GM12801 (cell line): ENCODE data around the gene PRKG1.

Experiments used
- TF ChIP-seq, protein P1 (sequence below): IDR thresholded peaks from one replicate; pipeline ENCODE4 v1.5.1; 2011; ENCODE audit warnings: control low read depth; ENCODE audit not compliant: insufficient read length; ENCODE audit errors: extremely low read depth

The PRKG1 gene

DNA sequence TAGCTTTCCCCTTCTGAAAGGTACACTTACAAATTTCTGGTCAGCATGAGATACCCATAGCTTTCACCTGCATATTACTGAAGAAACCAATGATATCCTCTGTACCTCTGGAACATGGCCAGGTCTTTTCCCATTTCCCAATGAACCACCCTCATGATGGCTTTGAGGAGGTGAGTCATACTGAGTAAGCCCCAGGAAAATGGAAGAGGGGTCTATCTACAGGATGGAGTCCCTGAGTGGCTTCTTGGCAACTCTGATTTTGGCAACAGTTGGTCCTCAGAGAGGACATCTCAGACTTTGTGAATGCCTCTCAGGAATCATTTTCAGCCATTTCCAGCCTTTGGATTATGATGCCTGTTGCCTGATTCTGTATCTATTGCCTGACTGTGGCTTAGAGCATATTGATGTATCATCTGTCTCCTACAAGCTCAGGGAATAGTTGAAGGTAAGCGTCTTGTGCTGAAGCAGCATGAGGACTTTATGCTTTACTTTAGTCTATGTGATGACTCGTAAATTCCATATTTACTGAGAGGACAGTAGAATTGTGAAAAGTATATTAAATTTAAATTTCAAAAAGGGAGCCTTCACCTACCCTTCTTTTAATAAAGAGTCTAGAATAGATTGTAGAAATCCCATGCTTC, 1155.1 kb downstream of the PRKG1 start:
- TF ChIP-seq, protein P1, sequence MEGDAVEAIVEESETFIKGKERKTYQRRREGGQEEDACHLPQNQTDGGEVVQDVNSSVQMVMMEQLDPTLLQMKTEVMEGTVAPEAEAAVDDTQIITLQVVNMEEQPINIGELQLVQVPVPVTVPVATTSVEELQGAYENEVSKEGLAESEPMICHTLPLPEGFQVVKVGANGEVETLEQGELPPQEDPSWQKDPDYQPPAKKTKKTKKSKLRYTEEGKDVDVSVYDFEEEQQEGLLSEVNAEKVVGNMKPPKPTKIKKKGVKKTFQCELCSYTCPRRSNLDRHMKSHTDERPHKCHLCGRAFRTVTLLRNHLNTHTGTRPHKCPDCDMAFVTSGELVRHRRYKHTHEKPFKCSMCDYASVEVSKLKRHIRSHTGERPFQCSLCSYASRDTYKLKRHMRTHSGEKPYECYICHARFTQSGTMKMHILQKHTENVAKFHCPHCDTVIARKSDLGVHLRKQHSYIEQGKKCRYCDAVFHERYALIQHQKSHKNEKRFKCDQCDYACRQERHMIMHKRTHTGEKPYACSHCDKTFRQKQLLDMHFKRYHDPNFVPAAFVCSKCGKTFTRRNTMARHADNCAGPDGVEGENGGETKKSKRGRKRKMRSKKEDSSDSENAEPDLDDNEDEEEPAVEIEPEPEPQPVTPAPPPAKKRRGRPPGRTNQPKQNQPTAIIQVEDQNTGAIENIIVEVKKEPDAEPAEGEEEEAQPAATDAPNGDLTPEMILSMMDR = no peak

DNA sequence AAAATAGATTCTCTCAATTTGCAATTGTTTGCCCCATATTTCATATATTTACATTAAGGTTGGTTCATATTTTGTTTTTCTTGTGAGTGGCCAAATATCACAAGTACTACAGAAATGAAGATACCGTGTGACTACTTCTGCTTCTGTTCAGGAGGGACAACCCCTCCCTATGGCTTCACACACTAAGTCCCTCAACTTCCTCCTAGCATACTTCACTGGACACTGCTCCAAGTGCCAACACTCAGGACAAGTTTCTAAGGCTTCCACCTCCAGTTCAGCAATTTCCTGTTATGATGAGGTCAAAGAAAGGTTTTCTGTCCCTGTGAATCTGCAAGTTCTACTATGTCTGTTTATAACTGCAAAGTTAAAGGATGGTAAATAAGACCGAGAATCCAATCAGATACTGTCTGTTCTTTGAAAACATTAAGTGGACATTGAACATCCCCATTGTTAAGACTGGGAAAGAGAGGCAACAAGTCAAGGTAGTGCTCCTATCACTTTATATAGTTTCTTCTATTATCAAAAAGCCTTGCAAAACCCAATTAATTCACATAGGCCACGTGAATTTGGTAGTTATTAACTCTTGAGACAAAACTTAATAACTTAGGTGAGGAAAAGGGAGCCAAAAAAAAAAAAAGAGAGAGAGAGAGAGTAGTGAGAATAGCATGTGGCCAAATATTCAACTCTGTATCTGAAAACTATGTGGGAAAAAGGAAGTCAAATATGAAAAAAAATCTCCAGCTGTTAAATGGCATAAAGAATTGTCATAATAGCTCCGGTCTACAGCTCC, 1158.5 kb downstream of the PRKG1 start:
- TF ChIP-seq, protein P1 = no peak

DNA sequence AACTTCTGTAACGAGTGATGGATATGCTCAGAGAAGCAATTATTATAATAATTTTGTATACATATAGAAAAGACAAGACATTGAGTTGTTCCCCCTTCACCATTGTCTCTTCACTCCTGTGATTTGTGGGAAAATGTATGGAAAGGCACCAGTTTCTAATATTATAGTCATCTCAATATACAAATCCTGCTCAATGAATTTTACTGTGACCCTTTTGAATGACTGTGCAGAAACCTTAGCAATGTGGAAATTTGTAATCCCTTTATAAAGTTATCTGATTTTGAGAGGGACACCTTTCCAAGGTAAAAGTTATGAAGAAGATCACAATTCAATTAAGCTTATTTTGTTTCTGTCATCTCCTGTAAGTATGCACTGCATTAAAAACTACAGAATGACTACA, 1165.5 kb downstream of the PRKG1 start:
- TF ChIP-seq, protein P1 = no peak

DNA sequence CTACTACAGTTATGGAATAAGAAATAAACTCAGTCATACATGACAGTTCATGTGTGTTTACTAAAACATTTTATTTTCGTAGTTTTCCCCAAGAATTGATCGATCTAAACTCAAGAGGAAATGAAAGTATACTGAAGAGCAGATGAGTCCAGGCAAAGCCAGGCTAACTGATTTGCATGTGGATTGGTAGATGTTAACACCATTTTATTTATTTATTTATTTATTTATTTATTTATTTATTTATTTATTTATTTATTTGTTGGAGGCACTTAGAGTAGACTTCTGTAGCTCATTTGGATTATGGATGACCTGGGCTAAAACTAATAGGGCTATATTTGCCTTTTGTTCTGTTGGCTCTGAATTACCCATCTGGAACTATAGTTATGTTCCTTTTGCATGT, 1171.3 kb downstream of the PRKG1 start:
- TF ChIP-seq, protein P1 = no peak

DNA sequence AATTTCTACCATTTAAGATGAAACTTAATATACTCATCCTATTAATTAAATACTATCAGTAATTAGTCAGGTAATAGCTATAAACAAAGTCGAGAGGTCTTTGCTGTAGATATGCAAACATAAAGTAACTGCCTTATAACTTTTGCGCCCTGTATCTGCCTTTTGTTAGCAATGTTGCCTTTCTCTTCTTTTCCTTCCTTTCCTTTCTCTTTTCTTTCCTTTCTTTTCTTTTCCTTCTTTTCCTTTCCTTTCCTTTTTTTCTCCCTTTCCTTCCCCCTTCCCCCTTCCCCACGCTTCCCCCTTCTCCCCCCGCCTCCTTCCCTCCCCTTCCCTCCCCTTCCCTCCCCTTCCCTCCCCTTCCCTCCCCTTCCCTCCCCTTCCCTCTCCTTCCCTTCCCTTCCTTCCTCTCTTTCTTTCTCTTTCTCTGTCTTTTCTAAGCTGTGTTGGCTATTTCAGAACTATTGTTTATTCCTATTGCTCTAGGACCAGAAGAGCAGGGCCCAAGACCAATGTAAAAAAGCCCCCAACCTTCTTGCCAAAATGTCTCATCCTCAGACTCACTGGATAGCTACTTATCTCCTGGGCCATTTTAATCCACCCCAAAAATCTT, 1174.5 kb downstream of the PRKG1 start:
- TF ChIP-seq, protein P1 = no peak

DNA sequence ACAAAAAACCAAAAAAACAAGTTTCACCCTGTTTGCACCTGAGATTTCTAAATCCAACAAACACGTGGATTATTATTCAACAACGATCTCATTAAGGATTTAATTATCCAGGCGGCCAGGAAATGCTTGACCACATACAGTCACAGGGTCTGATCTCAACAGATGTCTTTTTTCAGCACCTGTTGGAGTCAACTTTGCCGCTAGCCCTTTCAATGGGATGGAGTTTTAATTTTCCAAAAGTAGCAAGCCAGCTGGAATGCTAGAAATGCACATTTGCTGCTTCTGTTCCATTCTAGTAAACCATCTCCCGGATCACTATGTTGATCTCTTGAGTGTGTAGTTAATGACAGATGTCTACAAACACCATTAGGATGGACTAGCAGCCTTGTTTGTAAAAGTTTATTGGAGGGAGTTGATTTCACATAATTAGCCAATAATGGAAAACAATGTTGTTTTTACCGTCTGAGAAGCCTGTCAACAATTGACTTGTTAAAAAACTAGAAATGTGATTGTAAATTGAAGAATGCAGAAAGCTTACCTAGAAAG, 1175.6 kb downstream of the PRKG1 start:
- TF ChIP-seq, protein P1 = no peak

DNA sequence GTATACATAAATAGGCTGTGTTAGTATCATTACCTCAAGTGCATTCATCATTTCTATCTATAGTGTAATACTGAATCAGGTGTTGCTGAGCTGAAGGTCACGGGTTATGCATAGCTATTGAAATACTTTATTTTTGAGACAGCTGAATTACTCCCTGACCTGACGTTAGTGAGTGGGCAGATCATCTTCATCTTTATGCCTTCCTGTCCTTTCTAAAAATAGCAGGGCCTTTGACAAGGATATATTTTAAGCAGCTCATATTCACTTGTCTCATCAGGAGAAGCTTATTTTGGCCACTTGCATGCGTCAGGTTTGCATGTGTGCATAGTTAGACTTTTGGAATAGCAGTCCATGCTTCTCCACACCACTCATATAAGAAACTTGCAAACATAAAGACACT, 1176.2 kb downstream of the PRKG1 start:
- TF ChIP-seq, protein P1 = no peak
